ENCODE data around the gene DONSON.

DNA sequence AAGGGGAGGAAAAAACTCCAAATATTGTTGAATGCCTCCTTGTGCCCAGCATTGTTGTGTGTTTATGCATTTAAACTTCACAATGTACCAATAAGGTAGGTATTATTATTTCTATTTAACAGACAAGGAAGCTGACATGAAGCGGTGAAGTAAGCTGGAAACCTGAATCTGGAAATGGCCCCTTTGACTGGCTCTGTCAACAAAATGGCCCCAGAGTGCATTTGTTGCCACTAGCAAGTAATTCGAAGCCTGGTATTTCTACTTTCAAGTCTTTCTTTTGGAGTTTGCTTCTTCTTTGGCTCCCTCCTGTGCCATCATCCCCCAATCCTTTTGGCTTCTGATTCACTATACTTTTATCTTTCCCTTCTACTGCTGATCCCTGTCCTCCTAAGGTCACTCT lies 29.9 kb upstream of the DONSON start:
- TF ChIP-seq, protein P1, sequence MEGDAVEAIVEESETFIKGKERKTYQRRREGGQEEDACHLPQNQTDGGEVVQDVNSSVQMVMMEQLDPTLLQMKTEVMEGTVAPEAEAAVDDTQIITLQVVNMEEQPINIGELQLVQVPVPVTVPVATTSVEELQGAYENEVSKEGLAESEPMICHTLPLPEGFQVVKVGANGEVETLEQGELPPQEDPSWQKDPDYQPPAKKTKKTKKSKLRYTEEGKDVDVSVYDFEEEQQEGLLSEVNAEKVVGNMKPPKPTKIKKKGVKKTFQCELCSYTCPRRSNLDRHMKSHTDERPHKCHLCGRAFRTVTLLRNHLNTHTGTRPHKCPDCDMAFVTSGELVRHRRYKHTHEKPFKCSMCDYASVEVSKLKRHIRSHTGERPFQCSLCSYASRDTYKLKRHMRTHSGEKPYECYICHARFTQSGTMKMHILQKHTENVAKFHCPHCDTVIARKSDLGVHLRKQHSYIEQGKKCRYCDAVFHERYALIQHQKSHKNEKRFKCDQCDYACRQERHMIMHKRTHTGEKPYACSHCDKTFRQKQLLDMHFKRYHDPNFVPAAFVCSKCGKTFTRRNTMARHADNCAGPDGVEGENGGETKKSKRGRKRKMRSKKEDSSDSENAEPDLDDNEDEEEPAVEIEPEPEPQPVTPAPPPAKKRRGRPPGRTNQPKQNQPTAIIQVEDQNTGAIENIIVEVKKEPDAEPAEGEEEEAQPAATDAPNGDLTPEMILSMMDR (IDR thresholded peaks at IDR 0.05) = no peak
- no peak for TF ChIP-seq POLR2A (IDR thresholded peaks at IDR 0.05)

Measured in esophagus squamous epithelium (tissue), 4 donors.